Measurements from ENCODE around the gene FLNB. TPM values are rescaled to one million over a fixed set of nuclear protein-coding genes. Genes with fewer than 3 reads are reported as not detected.
A peak's percentile ranks its signal among the peaks of the same experiment; 100 is the strongest.

FLNB gene
- total and polyA plus RNA-seq, 2 of the 13 experiments (the other 11 are each of a cell fraction or from before 2014, with no cell fraction given) = 106 to 130 TPM

- TF ChIP-seq SKIL (CRISPR knock-in tag; IDR thresholded peaks at IDR 0.05; ENCODE audit: borderline replicate concordance) = no peak
- TF ChIP-seq ZNF777 (CRISPR knock-in tag; IDR thresholded peaks at IDR 0.05) = no peak
- TF ChIP-seq ELF4 (CRISPR knock-in tag; IDR thresholded peaks at IDR 0.05; ENCODE audit: borderline replicate concordance) = no peak
- TF ChIP-seq NKX3-1 (CRISPR knock-in tag; IDR thresholded peaks at IDR 0.05) = no peak
- peak; percentile 13; the same call in 1 of the 2 replicates for TF ChIP-seq ETV5 (CRISPR knock-in tag; IDR thresholded peaks at IDR 0.05; ENCODE audit: borderline replicate concordance)
- 0 out of 2 replicates have a peak, but pooled peaks have one; percentile 20 for TF ChIP-seq ZNF264 (CRISPR knock-in tag; IDR thresholded peaks at IDR 0.05)
- no peak for TF ChIP-seq ZBTB26 (CRISPR knock-in tag; IDR thresholded peaks at IDR 0.05; ENCODE audit: borderline replicate concordance)
- no peak for TF ChIP-seq ZNF761 (CRISPR knock-in tag; conservative IDR thresholded peaks at IDR 0.05)
- no peak for TF ChIP-seq ZNF337 (CRISPR knock-in tag; IDR thresholded peaks at IDR 0.05; ENCODE audit: borderline replicate concordance, low read depth)
- no peak for TF ChIP-seq BHLHE40 (IDR thresholded peaks at IDR 0.05; ENCODE audit: low read length)
- peak; percentile 85 for TF ChIP-seq ZNF292 (CRISPR knock-in tag; IDR thresholded peaks at IDR 0.05; ENCODE audit: borderline replicate concordance, low read depth)
- no peak for TF ChIP-seq MAF1 (CRISPR knock-in tag; IDR thresholded peaks at IDR 0.05; ENCODE audit: borderline replicate concordance)
- no peak for TF ChIP-seq MTF1 (CRISPR knock-in tag; IDR thresholded peaks at IDR 0.05)
- no peak for TF ChIP-seq ZFP82 (CRISPR knock-in tag; IDR thresholded peaks at IDR 0.05; ENCODE audit: borderline replicate concordance)
- no peak for TF ChIP-seq KMT2A (CRISPR knock-in tag; IDR thresholded peaks at IDR 0.05)
- TF ChIP-seq ZFP1 (CRISPR knock-in tag; IDR thresholded peaks at IDR 0.05) = no peak
- TF ChIP-seq TCF7 (IDR thresholded peaks at IDR 0.05; ENCODE audit: low read depth) = no peak
- no peak for TF ChIP-seq BRD4 (CRISPR knock-in tag; IDR thresholded peaks at IDR 0.05)
- TF ChIP-seq GABPB1 (CRISPR knock-in tag; IDR thresholded peaks at IDR 0.05) = 0 out of 2 replicates have a peak, but pooled peaks have one; percentile 5
- no peak for TF ChIP-seq SMARCE1 (IDR thresholded peaks at IDR 0.05; ENCODE audit: borderline replicate concordance)
- TF ChIP-seq ZNF569 (CRISPR knock-in tag; IDR thresholded peaks at IDR 0.05; ENCODE audit: borderline replicate concordance) = no peak
- TF ChIP-seq SATB2 (CRISPR knock-in tag; IDR thresholded peaks at IDR 0.05) = no peak
- TF ChIP-seq ZNF225 (CRISPR knock-in tag; IDR thresholded peaks at IDR 0.05) = no peak
- no peak for TF ChIP-seq ZNF484 (CRISPR knock-in tag; IDR thresholded peaks at IDR 0.05; ENCODE audit: borderline replicate concordance, low read depth)
- TF ChIP-seq CENPT (CRISPR knock-in tag; IDR thresholded peaks at IDR 0.05; ENCODE audit: low read depth) = no peak
- no peak for TF ChIP-seq ZNF703 (CRISPR knock-in tag; IDR thresholded peaks at IDR 0.05; ENCODE audit: borderline replicate concordance)
- TF ChIP-seq NCOA2 (CRISPR knock-in tag; IDR thresholded peaks at IDR 0.05) = peak; percentile 17; the same call in 1 of the 2 replicates
- TF ChIP-seq PHB2 (IDR thresholded peaks at IDR 0.05; ENCODE audit: partially characterized antibody) = no peak
- TF ChIP-seq FOXM1 (CRISPR knock-in tag; IDR thresholded peaks at IDR 0.05) = no peak
Measured at GRCh38 chr3:58041182-58041825, 33.1 kb downstream of the FLNB start (continued).
